ENCODE data around the gene NOL4L.

The NOL4L gene

GRCh38 chr20:32437391-32438074 lies 147.6 kb downstream of the NOL4L start:
- Histone ChIP-seq H3F3A (ENCODE audit: insufficient read depth, low read length) (no peaks in the 10 kb centered on the region), H3K27me3 (ENCODE audit: insufficient read depth, low read length) (no peaks in the 10 kb centered on the region), H4K20me1 (ENCODE audit: insufficient read depth, low read length) (no peaks in the 10 kb centered on the region), H3K27ac (ENCODE audit: low read depth, low read length, poor library complexity, severe bottlenecking) (no peak overlapping the region), H3K79me2 (ENCODE audit: insufficient read depth, low read length) (no peaks in the 10 kb centered on the region), H3K9ac (ENCODE audit: low read length) (no peak overlapping the region), H3K9me3 (ENCODE audit: low read length) (no peaks in the 10 kb centered on the region), H3K4me3 (ENCODE audit: low read depth, low read length, poor library complexity, severe bottlenecking) (no peak overlapping the region), H3K9me2 (ENCODE audit: low read depth, low read length) (no peaks in the 10 kb centered on the region), H3K4me1 (ENCODE audit: insufficient read depth, low read length, severe bottlenecking) (no peaks in the 10 kb centered on the region), H2AFZ (ENCODE audit: low read length) (no peak overlapping the region), H3K4me2 (ENCODE audit: low read length) (no peak overlapping the region), H3K36me3 (ENCODE audit: insufficient read depth, low read length) (peaks cover 95% of the 10 kb centered on the region)
- TF ChIP-seq, protein P1, sequence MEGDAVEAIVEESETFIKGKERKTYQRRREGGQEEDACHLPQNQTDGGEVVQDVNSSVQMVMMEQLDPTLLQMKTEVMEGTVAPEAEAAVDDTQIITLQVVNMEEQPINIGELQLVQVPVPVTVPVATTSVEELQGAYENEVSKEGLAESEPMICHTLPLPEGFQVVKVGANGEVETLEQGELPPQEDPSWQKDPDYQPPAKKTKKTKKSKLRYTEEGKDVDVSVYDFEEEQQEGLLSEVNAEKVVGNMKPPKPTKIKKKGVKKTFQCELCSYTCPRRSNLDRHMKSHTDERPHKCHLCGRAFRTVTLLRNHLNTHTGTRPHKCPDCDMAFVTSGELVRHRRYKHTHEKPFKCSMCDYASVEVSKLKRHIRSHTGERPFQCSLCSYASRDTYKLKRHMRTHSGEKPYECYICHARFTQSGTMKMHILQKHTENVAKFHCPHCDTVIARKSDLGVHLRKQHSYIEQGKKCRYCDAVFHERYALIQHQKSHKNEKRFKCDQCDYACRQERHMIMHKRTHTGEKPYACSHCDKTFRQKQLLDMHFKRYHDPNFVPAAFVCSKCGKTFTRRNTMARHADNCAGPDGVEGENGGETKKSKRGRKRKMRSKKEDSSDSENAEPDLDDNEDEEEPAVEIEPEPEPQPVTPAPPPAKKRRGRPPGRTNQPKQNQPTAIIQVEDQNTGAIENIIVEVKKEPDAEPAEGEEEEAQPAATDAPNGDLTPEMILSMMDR (IDR thresholded peaks at IDR 0.05; ENCODE audit: low read length): peak; percentile 53
- TF ChIP-seq EZH2 (IDR thresholded peaks at IDR 0.05; ENCODE audit: borderline replicate concordance, low read length): no peak

GRCh38 chr20:32436968-32437367 lies 148.2 kb downstream of the NOL4L start:
- peaks cover 98% of the 10 kb centered on the region for H3K36me3 ChIP-seq (ENCODE audit: insufficient read depth, low read length)
- H3K79me2 ChIP-seq (ENCODE audit: insufficient read depth, low read length): no peaks in the 10 kb centered on the region
- H3K4me2 ChIP-seq (ENCODE audit: low read length): no peak overlapping the region
- no peaks in the 10 kb centered on the region for H3K27me3 ChIP-seq (ENCODE audit: insufficient read depth, low read length)
- no peak overlapping the region for H3K27ac ChIP-seq (ENCODE audit: low read depth, low read length, poor library complexity, severe bottlenecking)
- H3K4me3 ChIP-seq (ENCODE audit: low read depth, low read length, poor library complexity, severe bottlenecking): no peak overlapping the region
- H3K9me3 ChIP-seq (ENCODE audit: low read length): no peaks in the 10 kb centered on the region
- no peak overlapping the region for H3K9ac ChIP-seq (ENCODE audit: low read length)
- no peaks in the 10 kb centered on the region for H4K20me1 ChIP-seq (ENCODE audit: insufficient read depth, low read length)
- H3K9me2 ChIP-seq (ENCODE audit: low read depth, low read length): no peaks in the 10 kb centered on the region
- H3K4me1 ChIP-seq (ENCODE audit: insufficient read depth, low read length, severe bottlenecking): no peaks in the 10 kb centered on the region
- TF ChIP-seq EZH2 (IDR thresholded peaks at IDR 0.05; ENCODE audit: borderline replicate concordance, low read length): no peak
- TF ChIP-seq, protein P1 (IDR thresholded peaks at IDR 0.05; ENCODE audit: low read length): no peak
- H2AFZ ChIP-seq (ENCODE audit: low read length): no peak overlapping the region
- no peaks in the 10 kb centered on the region for H3F3A ChIP-seq (ENCODE audit: insufficient read depth, low read length)

GRCh38 chr20:32436142-32436861 lies 148.8 kb downstream of the NOL4L start:
- Histone ChIP-seq H3K79me2 (ENCODE audit: insufficient read depth, low read length) (no peaks in the 10 kb centered on the region), H3K9ac (ENCODE audit: low read length) (no peak overlapping the region), H3K4me3 (ENCODE audit: low read depth, low read length, poor library complexity, severe bottlenecking) (no peak overlapping the region), H3F3A (ENCODE audit: insufficient read depth, low read length) (no peaks in the 10 kb centered on the region), H2AFZ (ENCODE audit: low read length) (no peak overlapping the region), H3K27ac (ENCODE audit: low read depth, low read length, poor library complexity, severe bottlenecking) (no peak overlapping the region), H4K20me1 (ENCODE audit: insufficient read depth, low read length) (no peaks in the 10 kb centered on the region), H3K9me3 (ENCODE audit: low read length) (no peaks in the 10 kb centered on the region), H3K9me2 (ENCODE audit: low read depth, low read length) (no peaks in the 10 kb centered on the region), H3K27me3 (ENCODE audit: insufficient read depth, low read length) (no peaks in the 10 kb centered on the region), H3K4me2 (ENCODE audit: low read length) (no peak overlapping the region), H3K4me1 (ENCODE audit: insufficient read depth, low read length, severe bottlenecking) (no peaks in the 10 kb centered on the region), H3K36me3 (ENCODE audit: insufficient read depth, low read length) (peaks cover 99% of the 10 kb centered on the region)
- no peak for TF ChIP-seq EZH2 (IDR thresholded peaks at IDR 0.05; ENCODE audit: borderline replicate concordance, low read length)
- TF ChIP-seq, protein P1 (IDR thresholded peaks at IDR 0.05; ENCODE audit: low read length): no peak
